ENCODE data around the gene KHDRBS2.

DNA sequence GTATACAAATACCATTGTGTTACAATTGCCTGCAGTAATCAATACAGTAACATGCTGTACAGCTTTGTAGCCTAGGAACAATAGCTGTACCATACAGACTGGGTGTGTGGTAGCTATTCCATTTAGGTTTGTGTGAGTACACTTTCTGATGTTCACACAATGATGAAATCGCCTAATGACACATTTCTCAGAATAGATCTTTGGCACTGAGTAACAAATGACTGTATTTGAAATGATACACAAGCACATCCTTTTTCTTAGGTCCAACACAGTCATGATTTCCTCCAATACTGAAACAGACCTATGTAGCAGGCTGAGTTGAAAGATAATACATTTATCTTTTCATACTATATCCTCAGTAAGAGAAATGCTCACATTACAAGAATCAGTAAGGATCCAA lies 13.9 kb downstream of the KHDRBS2 start:
- TF ChIP-seq POLR2AphosphoS5 (IDR thresholded peaks at IDR 0.05; ENCODE audit: borderline replicate concordance, low read depth, low read length): no peak
- TF ChIP-seq EZH2 (IDR thresholded peaks at IDR 0.05): no peak

Data from SK-N-MC (cell line).